Measurements from ENCODE around the gene CXCL14.

DNA sequence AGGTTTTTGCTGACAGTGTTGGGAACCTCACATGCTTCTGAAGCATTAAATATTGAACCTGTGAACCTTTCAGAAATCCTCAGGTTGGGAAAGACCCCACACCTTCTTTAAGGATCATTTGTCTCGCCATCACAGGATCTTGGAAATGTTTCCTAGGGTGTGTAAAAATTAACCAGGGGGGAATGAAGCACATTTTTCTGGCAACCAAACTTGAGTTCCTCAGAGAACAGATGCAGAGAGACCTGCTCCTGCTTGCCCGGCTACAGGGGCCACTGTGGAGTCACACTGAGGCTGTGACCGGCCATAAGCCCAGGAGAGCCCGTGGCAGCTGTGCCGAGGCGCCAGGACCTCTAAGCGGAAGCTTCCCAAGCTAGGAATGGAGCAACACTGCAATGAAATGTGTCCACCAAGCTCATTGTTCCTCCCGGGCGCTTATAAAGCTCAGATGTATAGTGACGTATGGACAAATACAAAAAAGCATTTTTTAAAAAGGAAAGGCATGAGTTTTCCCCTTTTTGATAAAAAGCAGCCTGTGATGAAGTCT is 7.7 kb downstream of the CXCL14 start:
- TF ChIP-seq, protein P1, sequence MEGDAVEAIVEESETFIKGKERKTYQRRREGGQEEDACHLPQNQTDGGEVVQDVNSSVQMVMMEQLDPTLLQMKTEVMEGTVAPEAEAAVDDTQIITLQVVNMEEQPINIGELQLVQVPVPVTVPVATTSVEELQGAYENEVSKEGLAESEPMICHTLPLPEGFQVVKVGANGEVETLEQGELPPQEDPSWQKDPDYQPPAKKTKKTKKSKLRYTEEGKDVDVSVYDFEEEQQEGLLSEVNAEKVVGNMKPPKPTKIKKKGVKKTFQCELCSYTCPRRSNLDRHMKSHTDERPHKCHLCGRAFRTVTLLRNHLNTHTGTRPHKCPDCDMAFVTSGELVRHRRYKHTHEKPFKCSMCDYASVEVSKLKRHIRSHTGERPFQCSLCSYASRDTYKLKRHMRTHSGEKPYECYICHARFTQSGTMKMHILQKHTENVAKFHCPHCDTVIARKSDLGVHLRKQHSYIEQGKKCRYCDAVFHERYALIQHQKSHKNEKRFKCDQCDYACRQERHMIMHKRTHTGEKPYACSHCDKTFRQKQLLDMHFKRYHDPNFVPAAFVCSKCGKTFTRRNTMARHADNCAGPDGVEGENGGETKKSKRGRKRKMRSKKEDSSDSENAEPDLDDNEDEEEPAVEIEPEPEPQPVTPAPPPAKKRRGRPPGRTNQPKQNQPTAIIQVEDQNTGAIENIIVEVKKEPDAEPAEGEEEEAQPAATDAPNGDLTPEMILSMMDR (IDR thresholded peaks at IDR 0.05), result no peak
- no peak for TF ChIP-seq POLR2A (IDR thresholded peaks at IDR 0.05)
